MM.1S (cell line): Measurements from ENCODE around the gene ZSCAN25.
"Not testable (repeated sequence)": the region's sequence is repeated elsewhere in the genome, so short reads cannot be mapped to it uniquely, and the experiment has no call there.

Source experiments
- DNase-seq: peaks from one replicate; pipeline ENCODE4 v3.0.0-alpha.2; 2015
- H2AFZ ChIP-seq: fragments of 300-600 bp; sonication (generic); 2 replicates; pipeline ENCODE4 v1.6.0; 2016; ENCODE audit warnings: antibody characterized with exemption, low read length
- H3F3A ChIP-seq: fragments of 300-600 bp; sonication (generic); 2 replicates; pipeline ENCODE4 v1.6.1; 2016; ENCODE audit warnings: mild to moderate bottlenecking, antibody characterized with exemption, low read length, moderate library complexity, mixed read lengths; ENCODE audit not compliant: insufficient read depth
- H3K27ac ChIP-seq: fragments of 300-600 bp; sonication (generic); 2 replicates; pipeline ENCODE4 v1.5.1; 2016; ENCODE audit warnings: mild to moderate bottlenecking, low read length
- H3K27me3 ChIP-seq: fragments of 300-600 bp; sonication (generic); replicated peaks from 2 replicates; pipeline ENCODE4 v1.6.0; 2016; ENCODE audit warnings: low read length; ENCODE audit not compliant: insufficient read depth
- H3K36me3 ChIP-seq: fragments of 300-600 bp; sonication (generic); replicated peaks from 2 replicates; pipeline ENCODE4 v1.6.1; 2016; ENCODE audit warnings: mild to moderate bottlenecking, low read length, mixed read lengths; ENCODE audit not compliant: insufficient read depth
- H3K4me1 ChIP-seq: fragments of 300-600 bp; sonication (generic); 2 replicates; pipeline ENCODE4 v1.6.1; 2016; ENCODE audit warnings: low read length, mixed read lengths
- H3K4me2 ChIP-seq: fragments of 300-600 bp; sonication (generic); 2 replicates; pipeline ENCODE4 v1.6.0; 2016; ENCODE audit warnings: low read depth, low read length
- H3K4me3 ChIP-seq: fragments of 300-600 bp; sonication (generic); 2 replicates; pipeline ENCODE4 v1.5.1; 2016; ENCODE audit warnings: low read length, mixed read lengths
- H3K79me2 ChIP-seq: fragments of 300-600 bp; sonication (generic); 2 replicates; pipeline ENCODE4 v1.6.1; 2016; ENCODE audit warnings: mixed run types, low read length, mixed read lengths
- H3K9ac ChIP-seq: fragments of 300-600 bp; sonication (generic); 2 replicates; pipeline ENCODE4 v1.6.1; 2016; ENCODE audit warnings: low read length, mixed read lengths
- H3K9me2 ChIP-seq: fragments of 300-600 bp; sonication (generic); replicated peaks from 2 replicates; pipeline ENCODE4 v1.6.1; 2016; ENCODE audit warnings: mild to moderate bottlenecking, low read length, mixed read lengths; ENCODE audit not compliant: insufficient read depth
- H3K9me3 ChIP-seq: fragments of 300-600 bp; sonication (generic); replicated peaks from 2 replicates; pipeline ENCODE4 v1.6.1; 2016; ENCODE audit warnings: mild to moderate bottlenecking, low read length, mixed read lengths; ENCODE audit not compliant: insufficient read depth
- H4K20me1 ChIP-seq: fragments of 300-600 bp; sonication (generic); 2 replicates; pipeline ENCODE4 v1.6.1; 2016; ENCODE audit warnings: mild to moderate bottlenecking, low read length, moderate library complexity, mixed read lengths; ENCODE audit not compliant: insufficient read depth
- CTCF ChIP-seq: fragments of 300-600 bp; sonication (generic); IDR thresholded peaks from 2 replicates; pipeline ENCODE4 v1.5.1; 2016; ENCODE audit warnings: antibody characterized with exemption, low read length, mixed read lengths
- EZH2 ChIP-seq: fragments of 300-600 bp; sonication (generic); optimal IDR thresholded peaks from 2 replicates; pipeline ENCODE3; 2017; ENCODE audit warnings: low read depth, mild to moderate bottlenecking, antibody characterized with exemption, low read length, mixed read lengths
- EZH2phosphoT487 ChIP-seq: fragments of 300-600 bp; sonication (generic); IDR thresholded peaks from 2 replicates; pipeline ENCODE4 v1.6.1; 2018; ENCODE audit warnings: antibody characterized with exemption, low read length

ZSCAN25 gene

GRCh38 chr7:99645590-99645989, 28.8 kb downstream of the ZSCAN25 start:
- no peaks in the 10 kb centered on the region for H3F3A ChIP-seq

GRCh38 chr7:99648843-99649242, 32.1 kb downstream of the ZSCAN25 start:
- Histone ChIP-seq H3K9ac (no peak overlapping the region), H2AFZ (no peak overlapping the region), H3K27ac (no peak overlapping the region), H3K4me3 (no peak overlapping the region), H3K4me1 (no peaks in the 10 kb centered on the region), H3K9me3 (no peaks in the 10 kb centered on the region), H3F3A (no peaks in the 10 kb centered on the region), H3K79me2 (no peaks in the 10 kb centered on the region), H4K20me1 (no peaks in the 10 kb centered on the region), H3K36me3 (no peaks in the 10 kb centered on the region), H3K27me3 (no peaks in the 10 kb centered on the region), H3K9me2 (no peaks in the 10 kb centered on the region), H3K4me2 (no peak overlapping the region)
- no peak for TF ChIP-seq EZH2
- TF ChIP-seq EZH2phosphoT487 = no peak
- TF ChIP-seq CTCF = no peak
- DNase-seq = no peak

More at GRCh38 chr7:99645590-99645989, 28.8 kb downstream of the ZSCAN25 start:
- H4K20me1 ChIP-seq = no peaks in the 10 kb centered on the region
- H3K27me3 ChIP-seq = no peaks in the 10 kb centered on the region
- no peaks in the 10 kb centered on the region for H3K4me1 ChIP-seq
- no peaks in the 10 kb centered on the region for H3K79me2 ChIP-seq
- H3K4me2 ChIP-seq = no peak overlapping the region
- TF ChIP-seq EZH2 = no peak
- no peaks in the 10 kb centered on the region for H3K9me2 ChIP-seq
- no peak overlapping the region for H2AFZ ChIP-seq
- H3K36me3 ChIP-seq = no peaks in the 10 kb centered on the region
- DNase-seq = no peak
- no peaks in the 10 kb centered on the region for H3K9me3 ChIP-seq
- H3K9ac ChIP-seq = no peak overlapping the region
- no peak overlapping the region for H3K27ac ChIP-seq
- H3K4me3 ChIP-seq = no peak overlapping the region

- Histone ChIP-seq H3K9me2 (no peaks in the 10 kb centered on the region), H3K4me1 (no peaks in the 10 kb centered on the region), H3F3A (no peaks in the 10 kb centered on the region), H2AFZ (no peak overlapping the region), H3K4me3 (no peak overlapping the region), H3K27me3 (no peaks in the 10 kb centered on the region), H3K9me3 (no peaks in the 10 kb centered on the region), H4K20me1 (no peaks in the 10 kb centered on the region), H3K27ac (no peak overlapping the region), H3K36me3 (no peaks in the 10 kb centered on the region), H3K79me2 (no peaks in the 10 kb centered on the region), H3K9ac (no peak overlapping the region), H3K4me2 (no peak overlapping the region)
- TF ChIP-seq EZH2 = no peak
- TF ChIP-seq CTCF = no peak
- TF ChIP-seq EZH2phosphoT487 = no peak
- no peak for DNase-seq
Measured at GRCh38 chr7:99651290-99651689, 34.5 kb downstream of the ZSCAN25 start.

- DNase-seq = no peak
- no peak overlapping the region for H3K4me2 ChIP-seq
- H3K27me3 ChIP-seq = no peaks in the 10 kb centered on the region
- no peaks in the 10 kb centered on the region for H3K4me1 ChIP-seq
- no peaks in the 10 kb centered on the region for H3K9me3 ChIP-seq
- no peak overlapping the region for H3K4me3 ChIP-seq
- no peaks in the 10 kb centered on the region for H3K9me2 ChIP-seq
- H4K20me1 ChIP-seq = no peaks in the 10 kb centered on the region
- H3K9ac ChIP-seq = no peak overlapping the region
- H3F3A ChIP-seq = no peaks in the 10 kb centered on the region
- H3K79me2 ChIP-seq = no peaks in the 10 kb centered on the region
- no peak for TF ChIP-seq EZH2
- TF ChIP-seq CTCF = no peak
- TF ChIP-seq EZH2phosphoT487 = no peak
- H3K36me3 ChIP-seq = no peaks in the 10 kb centered on the region
- H2AFZ ChIP-seq = no peak overlapping the region
- H3K27ac ChIP-seq = no peak overlapping the region
Measured at GRCh38 chr7:99652671-99653070, 35.9 kb downstream of the ZSCAN25 start.

GRCh38 chr7:99653269-99653668, 36.5 kb downstream of the ZSCAN25 start:
- H3K36me3 ChIP-seq, H3K27ac ChIP-seq, H2AFZ ChIP-seq, H3K27me3 ChIP-seq, H3K4me1 ChIP-seq, H3K9ac ChIP-seq, DNase-seq, H3F3A ChIP-seq, H3K4me2 ChIP-seq, H3K4me3 ChIP-seq, H4K20me1 ChIP-seq, H3K79me2 ChIP-seq, H3K9me2 ChIP-seq, H3K9me3 ChIP-seq: not testable (repeated sequence)
